Body of pancreas (tissue), 4 donors: ENCODE results near the gene PGAP3.

Source experiments
- CTCF ChIP-seq, 7 experiments: fragments of 450-650 bp in 4 of 7; fragments of 200-600 bp in 3 of 7; sonication (generic) in 3 of 7; IDR thresholded peaks; one replicate each; pipeline ENCODE4 v1.5.1; 2016 to 2019; ENCODE audit warnings: antibody characterized with exemption in 7 of 7
- POLR2A ChIP-seq, 3 donors: fragments of 450-650 bp; IDR thresholded peaks; one replicate each; pipeline ENCODE4 v1.6.1; 2016; ENCODE audit warnings: antibody characterized with exemption in 3 of 3, mild to moderate bottlenecking in 2 of 3

- peak; percentile 84 to 93 (median 90) for TF ChIP-seq CTCF (IDR thresholded peaks at IDR 0.05)
- TF ChIP-seq POLR2A (IDR thresholded peaks at IDR 0.05), result peak; percentile 52 to 89 (median 83)
These were observed 42.5 kb upstream of the PGAP3 start, which contains the start of gene MIEN1 for GRCh38 chr17:39730095-39730921.
